Prostate gland (tissue), 2 donors: Measurements from ENCODE around the gene ARHGAP18.

Source experiments
- CTCF ChIP-seq, 4 experiments: fragments of 200-600 bp in 2 of 4; fragments of 450-650 bp in 2 of 4; sonication (generic) in 2 of 4; IDR thresholded peaks; 1 replicate in 3 of 4; 2 replicates in 1 of 4; pipeline ENCODE4 v1.5.1; 2016 to 2019; ENCODE audit warnings: antibody characterized with exemption in 4 of 4, mild to moderate bottlenecking in 2 of 4, moderate library complexity in 2 of 4
- POLR2A ChIP-seq: fragments of 450-650 bp; IDR thresholded peaks from one replicate; pipeline ENCODE4 v1.6.1; 2016; ENCODE audit warnings: antibody characterized with exemption, mild to moderate bottlenecking

GRCh38 chr6:129679275-129679674 is 30.7 kb downstream of the ARHGAP18 start:
- no peak for TF ChIP-seq CTCF (IDR thresholded peaks at IDR 0.05)
- TF ChIP-seq POLR2A: no peak
